GF-D8 (cell line): ENCODE data around the gene POMT1.

Experiments used
- DNase-seq: peaks from one replicate; lab custom pipeline; 2025; lab: John Stamatoyannopoulos, UW

POMT1 gene

GRCh38 chr9:131476777-131477345 lies 25.9 kb upstream of the POMT1 start:
- no peak for DNase-seq

GRCh38 chr9:131477367-131477766 lies 25.4 kb upstream of the POMT1 start:
- DNase-seq = no peak

DNA sequence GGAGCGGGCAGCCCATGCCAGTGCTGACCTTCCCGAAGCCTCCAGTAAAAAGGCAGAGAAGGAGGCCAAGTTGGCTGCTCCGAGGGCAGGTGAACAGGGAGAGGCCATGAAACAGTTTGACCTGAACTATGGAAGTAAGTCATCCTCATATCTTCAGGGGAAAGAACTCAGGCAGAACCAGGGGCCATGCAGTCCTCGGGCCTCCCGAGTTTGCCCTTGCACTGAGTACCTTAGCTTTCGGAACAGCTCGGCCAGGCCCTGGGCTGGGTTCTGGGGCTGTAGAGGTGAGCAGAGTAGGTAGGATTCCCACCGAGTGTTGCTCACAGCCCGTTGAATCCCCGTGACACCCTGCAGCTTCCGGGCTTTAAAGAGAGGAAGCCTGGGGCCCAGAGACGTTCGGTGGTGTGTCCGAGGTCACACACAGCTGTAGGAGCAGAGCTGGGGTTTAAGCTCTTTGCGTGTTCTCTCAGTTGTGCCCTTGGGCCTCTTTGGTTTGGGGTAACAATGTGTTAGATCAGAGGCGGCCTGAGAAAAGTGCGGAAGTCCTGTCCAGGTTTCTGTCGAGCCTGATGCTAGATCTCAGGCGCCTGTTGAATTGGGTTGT lies 24.8 kb upstream of the POMT1 start:
- no peak for DNase-seq

DNA sequence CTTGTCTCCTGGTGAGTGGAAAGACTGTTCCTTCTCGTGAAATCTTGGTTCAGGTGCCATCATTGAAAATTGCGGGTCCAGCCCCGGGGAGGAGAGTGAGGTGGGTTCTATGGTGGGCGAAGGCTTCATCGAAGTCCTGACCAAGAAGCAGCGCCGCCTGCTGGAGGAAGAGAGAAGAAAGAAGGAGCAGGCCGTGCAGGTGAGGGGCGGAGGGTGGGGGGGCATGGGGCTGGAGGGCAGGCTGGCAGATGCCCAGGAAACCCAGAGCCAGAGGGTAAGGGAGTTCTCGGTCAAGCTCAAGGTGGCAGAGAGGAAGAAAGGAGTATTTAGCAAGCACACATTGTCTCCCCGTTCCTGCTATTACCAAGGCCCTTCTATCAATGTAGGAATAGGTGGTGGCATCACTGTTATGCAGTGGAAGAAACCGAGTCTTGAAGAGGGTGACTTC lies 24.3 kb upstream of the POMT1 start:
- DNase-seq = no peak

GRCh38 chr9:131478911-131479310 lies 23.8 kb upstream of the POMT1 start:
- DNase-seq = no peak

GRCh38 chr9:131480258-131480657 lies 22.5 kb upstream of the POMT1 start:
- DNase-seq = no peak

- DNase-seq = no peak
Observed at GRCh38 chr9:131481441-131482342, 21.0 kb upstream of the POMT1 start.

- no peak for DNase-seq
Observed at GRCh38 chr9:131482343-131483006, 20.2 kb upstream of the POMT1 start.

DNA sequence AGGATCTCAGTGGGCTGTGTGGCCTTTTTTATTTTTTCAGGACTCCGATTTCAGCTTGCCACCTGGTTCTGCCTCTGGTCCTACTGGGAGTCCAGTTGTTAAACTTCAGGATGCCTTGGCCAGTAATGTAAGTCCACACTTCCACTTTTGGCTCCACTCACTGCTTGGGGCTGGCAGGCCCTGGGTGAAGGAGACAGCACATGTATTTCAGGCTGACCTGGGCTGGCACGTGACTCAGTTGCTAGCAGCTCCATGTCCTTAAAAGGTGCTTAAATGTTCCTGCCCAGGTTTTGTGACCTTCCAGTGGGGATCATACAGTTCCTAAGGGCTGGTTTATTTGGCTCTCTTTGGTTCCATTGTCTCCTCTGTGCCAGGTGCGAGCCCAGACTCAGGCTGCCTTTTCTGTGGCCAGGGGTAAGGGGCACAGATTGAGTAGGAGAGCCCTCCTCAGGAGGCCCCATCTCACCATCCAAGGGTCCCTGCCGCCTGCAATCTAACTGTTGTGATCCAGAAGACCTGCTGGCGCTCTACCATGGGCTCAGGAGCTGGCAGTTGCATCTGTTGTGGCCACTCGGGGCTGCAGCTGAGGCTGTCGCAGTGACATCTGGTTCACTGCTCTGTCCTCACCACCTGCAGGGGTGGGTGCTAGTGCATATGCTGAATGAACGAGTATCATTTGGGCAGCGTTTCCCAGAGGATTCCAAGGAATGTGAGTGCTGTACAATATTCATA lies 19.2 kb upstream of the POMT1 start:
- no peak for DNase-seq

DNA sequence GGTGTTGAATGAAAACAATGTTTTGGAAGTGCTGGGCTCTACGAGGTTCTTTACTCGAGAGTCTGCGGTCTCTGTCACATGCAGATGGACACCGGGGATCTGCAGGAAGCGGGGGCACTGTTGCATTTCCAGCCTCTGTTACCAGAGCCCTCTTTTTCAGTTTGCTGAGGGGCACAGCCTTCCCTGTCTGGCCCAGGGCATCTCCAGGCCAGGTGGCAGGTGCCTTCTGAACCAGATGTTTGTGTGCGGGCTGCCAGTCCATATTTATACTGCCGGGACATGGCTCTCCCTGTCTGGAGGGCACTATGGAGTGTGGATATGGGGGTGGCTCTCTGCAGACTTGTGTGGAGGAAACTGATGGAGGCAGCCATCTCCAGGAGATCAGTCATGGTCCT lies 18.7 kb upstream of the POMT1 start:
- DNase-seq = no peak

GRCh38 chr9:131484560-131485185 lies 18.0 kb upstream of the POMT1 start:
- no peak for DNase-seq

DNA sequence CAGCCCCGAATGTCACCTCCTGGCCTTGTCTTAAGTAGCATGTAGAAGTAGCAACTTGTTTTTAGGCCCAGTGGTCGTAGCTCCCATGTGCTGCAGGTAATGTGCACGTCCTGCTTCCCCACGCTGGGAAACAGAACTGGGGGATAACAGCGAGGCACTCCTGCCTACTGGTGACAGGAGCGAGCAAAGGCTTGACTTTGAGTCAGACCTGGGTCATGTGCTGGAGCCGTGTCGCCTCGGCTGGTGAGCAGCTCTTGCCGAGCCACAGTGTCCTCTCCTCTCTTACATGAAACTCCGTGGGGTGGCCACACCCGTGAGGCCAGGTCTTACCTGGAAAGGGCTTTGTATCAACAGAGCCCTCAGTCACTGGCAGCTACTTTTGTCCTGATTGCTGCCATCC lies 17.5 kb upstream of the POMT1 start:
- no peak for DNase-seq

DNA sequence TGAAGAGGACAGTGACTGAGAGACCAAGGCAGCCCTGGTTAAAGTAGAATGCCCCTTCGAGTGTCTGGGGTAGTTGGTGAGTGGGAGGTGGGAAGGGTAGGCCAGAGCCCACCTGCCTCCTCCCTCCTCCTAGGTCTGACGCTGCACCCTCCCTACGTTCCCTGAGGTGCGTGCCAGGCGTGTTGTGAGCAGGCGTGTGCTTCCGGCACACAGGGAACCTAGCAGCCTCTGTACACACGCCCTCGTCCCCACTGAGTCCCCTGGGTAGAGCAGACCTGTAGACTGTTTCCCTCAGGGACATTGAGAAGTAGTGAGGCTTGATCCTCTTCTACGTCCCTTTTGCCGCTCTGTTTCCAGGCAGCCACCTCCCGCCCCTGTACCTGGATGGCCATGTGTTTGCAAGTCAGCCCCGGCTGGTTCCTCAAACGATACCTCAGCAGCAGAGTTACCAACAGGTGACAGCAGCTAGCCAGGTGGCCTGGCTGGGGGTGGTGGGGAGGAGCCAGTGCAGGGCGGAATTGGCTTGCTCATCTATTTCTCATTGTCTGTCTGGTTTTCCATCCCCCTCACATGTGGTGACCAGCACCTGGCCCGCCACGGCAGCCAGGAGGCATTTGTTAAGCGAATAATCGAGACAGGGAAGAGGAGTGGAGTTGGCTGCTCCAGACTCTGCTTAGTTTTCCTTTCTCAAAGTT lies 16.8 kb upstream of the POMT1 start:
- no peak for DNase-seq

DNA sequence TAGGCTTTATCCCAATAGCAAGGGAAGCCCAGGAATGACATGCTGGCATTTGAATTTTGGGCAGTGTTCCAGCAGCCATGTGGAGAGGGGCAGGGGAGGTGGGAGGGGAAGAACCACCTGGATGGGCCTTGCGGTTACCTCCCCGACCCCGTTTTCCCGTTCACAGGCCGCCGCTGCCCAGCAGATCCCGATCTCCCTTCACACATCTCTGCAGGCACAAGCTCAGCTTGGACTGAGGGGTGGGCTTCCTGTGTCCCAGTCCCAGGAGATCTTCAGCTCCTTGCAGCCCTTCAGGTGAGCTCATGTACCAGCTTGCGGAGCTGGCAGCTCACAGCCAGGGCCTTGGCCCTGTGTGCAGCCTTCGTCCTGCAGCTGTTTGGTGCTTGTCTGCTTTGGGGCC lies 15.7 kb upstream of the POMT1 start:
- no peak for DNase-seq

GRCh38 chr9:131487621-131488031 lies 15.1 kb upstream of the POMT1 start:
- DNase-seq = no peak

- no peak for DNase-seq
Observed at GRCh38 chr9:131490514-131490913, 12.2 kb upstream of the POMT1 start.

DNA sequence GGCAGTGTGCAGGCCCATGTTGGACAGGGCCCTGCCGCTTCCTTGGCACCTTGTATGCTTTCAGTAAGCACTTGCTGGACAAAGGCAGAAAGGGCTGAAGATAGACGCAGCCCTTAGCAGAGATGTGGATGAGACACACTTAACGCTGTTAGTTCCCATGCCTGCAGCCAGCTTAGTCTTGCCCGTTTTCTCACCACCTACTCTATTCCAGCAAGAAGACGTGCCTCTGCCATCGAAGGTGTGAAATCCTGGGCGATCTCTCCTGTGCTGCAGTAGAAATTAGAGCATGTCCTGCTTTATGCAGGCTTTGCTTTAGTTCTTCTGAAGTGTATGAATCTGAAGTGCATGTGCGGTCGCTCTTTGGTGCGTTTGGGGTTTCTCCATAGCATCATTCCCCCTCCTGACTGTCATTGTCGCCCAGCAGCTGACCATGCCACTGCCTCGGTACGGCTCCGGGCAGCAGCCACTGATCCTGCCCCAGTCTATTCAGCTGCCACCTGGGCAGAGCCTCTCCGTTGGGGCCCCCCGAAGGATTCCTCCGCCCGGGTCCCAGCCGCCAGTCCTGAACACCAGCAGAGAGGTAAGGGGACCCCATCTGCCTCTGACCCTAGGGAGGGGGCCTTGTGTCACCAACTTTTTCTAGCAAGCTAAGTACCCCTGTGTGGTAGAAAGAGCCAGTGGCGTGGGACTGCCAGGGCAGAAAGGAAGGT lies 11.6 kb upstream of the POMT1 start:
- no peak for DNase-seq

GRCh38 chr9:131492070-131492469 lies 10.6 kb upstream of the POMT1 start:
- DNase-seq = no peak

- DNase-seq = no peak
Observed at GRCh38 chr9:131494296-131494870, 8.3 kb upstream of the POMT1 start.

GRCh38 chr9:131495785-131496184 lies 6.9 kb upstream of the POMT1 start:
- DNase-seq = no peak
